OCI-LY1 (cell line): ENCODE results near the gene MAP3K14.
A peak's percentile ranks its signal among the peaks of the same experiment; 100 is the strongest.

ENCODE experiments used
- H2AFZ ChIP-seq: fragments of 200-600 bp; sonication (generic), shearing (Covaris generic); 2 replicates; pipeline ENCODE4 v1.6.0; 2014; ENCODE audit warnings: antibody characterized with exemption, mild to moderate bottlenecking, low read length
- H3F3A ChIP-seq: fragments of 200-600 bp; sonication (generic), shearing (Covaris generic); 2 replicates; pipeline ENCODE4 v1.6.0; 2014; ENCODE audit warnings: mild to moderate bottlenecking, antibody characterized with exemption, low read length, moderate library complexity; ENCODE audit not compliant: insufficient read depth
- H3K27ac ChIP-seq: fragments of 200-600 bp; sonication (generic); 2 replicates; pipeline ENCODE4 v1.5.1; 2014; ENCODE audit warnings: low read length, mixed run types, mild to moderate bottlenecking, low read depth; ENCODE audit not compliant: poor library complexity, severe bottlenecking
- H3K27me3 ChIP-seq: fragments of 200-600 bp; sonication (generic); 2 replicates; pipeline ENCODE4 v1.6.0; 2014; ENCODE audit warnings: antibody characterized with exemption, mild to moderate bottlenecking, low read length, moderate library complexity; ENCODE audit not compliant: insufficient read depth
- H3K36me3 ChIP-seq: fragments of 200-600 bp; sonication (generic); 2 replicates; pipeline ENCODE4 v1.6.1; 2014; ENCODE audit warnings: mild to moderate bottlenecking, antibody characterized with exemption, low read length, moderate library complexity, mixed read lengths; ENCODE audit not compliant: insufficient read depth
- H3K4me1 ChIP-seq: fragments of 200-600 bp; sonication (generic); 2 replicates; pipeline ENCODE4 v1.5.1; 2014; ENCODE audit warnings: mild to moderate bottlenecking, low read length, moderate library complexity; ENCODE audit not compliant: insufficient read depth, severe bottlenecking
- H3K4me2 ChIP-seq: fragments of 200-600 bp; sonication (generic), shearing (Covaris generic); 2 replicates; pipeline ENCODE4 v1.6.1; 2014; ENCODE audit warnings: low read length
- H3K4me3 ChIP-seq: fragments of 200-600 bp; sonication (generic); 2 replicates; pipeline ENCODE4 v1.5.1; 2014; ENCODE audit warnings: low read length, low read depth, mild to moderate bottlenecking, mixed read lengths; ENCODE audit not compliant: poor library complexity, severe bottlenecking
- H3K79me2 ChIP-seq: fragments of 200-600 bp; shearing (Covaris generic); 2 replicates; pipeline ENCODE4 v1.6.1; 2016; ENCODE audit warnings: mixed run types, low read length, mixed read lengths; ENCODE audit not compliant: insufficient read depth
- H3K9ac ChIP-seq: fragments of 200-600 bp; sonication (generic), shearing (Covaris generic); 2 replicates; pipeline ENCODE4 v1.6.1; 2014; ENCODE audit warnings: mild to moderate bottlenecking, low read length, mixed read lengths
- H3K9me2 ChIP-seq: fragments of 200-600 bp; sonication (generic), shearing (Covaris generic); 2 replicates; pipeline ENCODE4 v1.6.1; 2014; ENCODE audit warnings: low read depth, mild to moderate bottlenecking, low read length, mixed read lengths
- H3K9me3 ChIP-seq: fragments of 200-600 bp; shearing (Covaris generic); 2 replicates; pipeline ENCODE4 v1.6.1; 2014; ENCODE audit warnings: low read length, mixed read lengths
- H4K20me1 ChIP-seq: fragments of 200-600 bp; sonication (generic), shearing (Covaris generic); 2 replicates; pipeline ENCODE4 v1.6.0; 2016; ENCODE audit warnings: mild to moderate bottlenecking, low read length; ENCODE audit not compliant: insufficient read depth
- EZH2 ChIP-seq: fragments of 200-600 bp; sonication (generic), shearing (Covaris generic); IDR thresholded peaks from 2 replicates; pipeline ENCODE4 v1.8.0; 2017; ENCODE audit warnings: borderline replicate concordance, mixed run types, mild to moderate bottlenecking, antibody characterized with exemption, low read length, moderate library complexity, mixed read lengths
- TF ChIP-seq, protein P1 (sequence below): fragments of 200-600 bp; sonication (generic), shearing (Covaris generic); IDR thresholded peaks from 2 replicates; pipeline ENCODE4 v1.5.1; 2017; ENCODE audit warnings: mild to moderate bottlenecking, antibody characterized with exemption, low read length, moderate library complexity, mixed read lengths

Gene MAP3K14

GRCh38 chr17:45237686-45238085 lies 79.1 kb downstream of the MAP3K14 start:
- Histone ChIP-seq H3K9me2 (no peaks in the 10 kb centered on the region), H4K20me1 (no peaks in the 10 kb centered on the region), H3K79me2 (no peaks in the 10 kb centered on the region), H3K9ac (no peak overlapping the region), H3K4me2 (no peak overlapping the region), H3K36me3 (peaks cover 4% of the 10 kb centered on the region; the same call in 1 of the 2 replicates), H3K4me1 (no peaks in the 10 kb centered on the region), H3F3A (no peaks in the 10 kb centered on the region), H3K4me3 (no peak overlapping the region), H3K27me3 (no peaks in the 10 kb centered on the region), H3K27ac (no peak overlapping the region), H2AFZ (no peak overlapping the region), H3K9me3 (no peaks in the 10 kb centered on the region)
- TF ChIP-seq EZH2, result no peak
- TF ChIP-seq, protein P1, sequence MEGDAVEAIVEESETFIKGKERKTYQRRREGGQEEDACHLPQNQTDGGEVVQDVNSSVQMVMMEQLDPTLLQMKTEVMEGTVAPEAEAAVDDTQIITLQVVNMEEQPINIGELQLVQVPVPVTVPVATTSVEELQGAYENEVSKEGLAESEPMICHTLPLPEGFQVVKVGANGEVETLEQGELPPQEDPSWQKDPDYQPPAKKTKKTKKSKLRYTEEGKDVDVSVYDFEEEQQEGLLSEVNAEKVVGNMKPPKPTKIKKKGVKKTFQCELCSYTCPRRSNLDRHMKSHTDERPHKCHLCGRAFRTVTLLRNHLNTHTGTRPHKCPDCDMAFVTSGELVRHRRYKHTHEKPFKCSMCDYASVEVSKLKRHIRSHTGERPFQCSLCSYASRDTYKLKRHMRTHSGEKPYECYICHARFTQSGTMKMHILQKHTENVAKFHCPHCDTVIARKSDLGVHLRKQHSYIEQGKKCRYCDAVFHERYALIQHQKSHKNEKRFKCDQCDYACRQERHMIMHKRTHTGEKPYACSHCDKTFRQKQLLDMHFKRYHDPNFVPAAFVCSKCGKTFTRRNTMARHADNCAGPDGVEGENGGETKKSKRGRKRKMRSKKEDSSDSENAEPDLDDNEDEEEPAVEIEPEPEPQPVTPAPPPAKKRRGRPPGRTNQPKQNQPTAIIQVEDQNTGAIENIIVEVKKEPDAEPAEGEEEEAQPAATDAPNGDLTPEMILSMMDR, result no peak

GRCh38 chr17:45236282-45236606 lies 80.6 kb downstream of the MAP3K14 start:
- H3K36me3 ChIP-seq, result peaks cover 4% of the 10 kb centered on the region; the same call in 1 of the 2 replicates
- H3K79me2 ChIP-seq, result no peaks in the 10 kb centered on the region
- no peak overlapping the region for H3K27ac ChIP-seq
- no peak overlapping the region for H3K4me3 ChIP-seq
- H3K9me3 ChIP-seq, result no peaks in the 10 kb centered on the region
- TF ChIP-seq EZH2, result no peak
- TF ChIP-seq, protein P1, result no peak
- no peaks in the 10 kb centered on the region for H3F3A ChIP-seq
- H2AFZ ChIP-seq, result no peak overlapping the region
- H3K4me2 ChIP-seq, result no peak overlapping the region
- H3K4me1 ChIP-seq, result peaks cover 2% of the 10 kb centered on the region
- no peak overlapping the region for H3K9ac ChIP-seq
- no peaks in the 10 kb centered on the region for H3K27me3 ChIP-seq
- H3K9me2 ChIP-seq, result no peaks in the 10 kb centered on the region
- H4K20me1 ChIP-seq, result no peaks in the 10 kb centered on the region

DNA sequence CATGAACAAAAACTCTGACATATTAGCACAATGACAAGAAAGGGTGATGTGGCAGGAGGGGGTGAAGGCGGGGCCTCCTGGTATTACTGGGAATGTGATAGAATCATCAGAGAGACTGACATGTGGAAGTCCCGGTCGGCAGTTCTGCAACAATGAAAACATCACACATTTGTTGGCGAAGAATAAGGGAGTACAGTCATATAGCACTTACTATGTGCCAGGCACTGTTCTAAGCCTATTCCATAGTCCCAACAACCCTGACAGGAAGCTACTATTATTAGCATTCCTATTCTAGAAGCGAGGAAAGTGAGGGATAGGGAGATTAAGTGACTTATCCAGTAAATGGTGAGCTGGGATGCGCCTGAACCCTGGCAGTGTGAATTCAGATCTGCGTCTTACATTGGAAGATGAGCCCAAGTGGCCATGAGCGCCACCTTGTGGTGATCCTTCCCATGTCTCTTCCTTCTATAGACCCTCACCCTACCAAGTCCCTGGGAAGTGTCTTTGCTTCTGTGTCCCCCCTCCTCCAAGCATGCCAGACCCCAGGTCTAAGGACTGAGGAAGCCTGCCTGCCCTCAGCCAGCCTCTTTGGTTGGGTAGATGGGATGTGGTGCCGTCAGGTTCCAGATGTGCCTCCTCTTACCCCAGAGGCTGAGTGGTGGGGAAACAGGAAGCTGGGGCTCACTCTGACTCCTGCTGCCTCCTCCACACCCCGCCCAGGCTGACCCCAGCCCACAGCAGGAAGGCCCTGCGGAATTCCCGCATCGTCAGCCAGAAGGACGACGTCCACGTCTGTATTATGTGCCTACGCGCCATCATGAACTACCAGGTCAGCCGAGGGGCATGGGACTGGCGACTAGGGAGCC lies 81.2 kb downstream of the MAP3K14 start:
- H3K4me3 ChIP-seq, result no peak overlapping the region
- H3K27me3 ChIP-seq, result no peaks in the 10 kb centered on the region
- no peak overlapping the region for H3K9ac ChIP-seq
- H3K36me3 ChIP-seq, result peaks cover 4% of the 10 kb centered on the region; the same call in 1 of the 2 replicates
- no peaks in the 10 kb centered on the region for H3K9me2 ChIP-seq
- H3K27ac ChIP-seq, result no peak overlapping the region
- H3K4me2 ChIP-seq, result no peak overlapping the region
- TF ChIP-seq EZH2, result no peak
- TF ChIP-seq, protein P1, result peak; percentile 87
- no peak overlapping the region for H2AFZ ChIP-seq
- no peaks in the 10 kb centered on the region for H3K79me2 ChIP-seq
- no peaks in the 10 kb centered on the region for H4K20me1 ChIP-seq
- peaks cover 6% of the 10 kb centered on the region for H3K4me1 ChIP-seq
- no peaks in the 10 kb centered on the region for H3K9me3 ChIP-seq
- H3F3A ChIP-seq, result no peaks in the 10 kb centered on the region
